ENCODE measurements around the gene CHFR. TPM values are rescaled to one million over a fixed set of nuclear protein-coding genes. Genes with fewer than 3 reads are reported as not detected.

The CHFR gene
- total RNA-seq, 2 experiments from 2014 or later = 38.2 to 55.9 TPM

DNA sequence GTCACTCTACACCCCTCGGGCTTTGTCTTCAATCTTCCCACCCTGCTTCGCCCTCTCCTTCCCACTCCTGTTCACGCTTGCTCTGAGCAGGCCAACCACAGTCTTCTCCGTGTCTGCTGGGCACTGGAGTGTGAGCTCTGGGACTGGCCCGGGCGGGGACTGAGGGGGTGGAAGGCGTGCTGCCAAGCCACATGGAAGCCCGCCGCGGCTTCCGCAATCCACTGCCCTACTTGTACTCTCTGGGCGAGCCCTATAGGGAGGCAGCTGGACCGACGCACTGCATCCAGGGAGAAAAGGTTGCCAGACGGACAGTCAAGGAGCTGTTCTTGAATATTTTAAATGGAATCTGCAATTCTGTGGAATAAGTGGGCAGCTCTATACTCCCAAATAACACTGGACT lies 83.5 kb downstream of the CHFR start:
- no TSS peak for BruUV-seq (replicated peaks)
- Histone ChIP-seq H3K27ac (ENCODE audit: low read depth, low read length, poor library complexity, severe bottlenecking) (no peak overlapping the region), H3K4me1 (ENCODE audit: insufficient read depth, low read length, poor library complexity, severe bottlenecking) (no peaks in the 10 kb centered on the region), H2AFZ (ENCODE audit: low read length) (no peak overlapping the region), H3K9me2 (ENCODE audit: insufficient read depth, low read length) (no peaks in the 10 kb centered on the region), H3K4me2 (ENCODE audit: low read length) (no peak overlapping the region), H3K36me3 (ENCODE audit: insufficient read depth, low read length) (peaks cover 89% of the 10 kb centered on the region), H3K79me2 (ENCODE audit: insufficient read depth, low read depth, low read length) (peaks cover 11% of the 10 kb centered on the region; the same call in 1 of the 2 replicates), H3K9me3 (ENCODE audit: low read length) (no peaks in the 10 kb centered on the region), H3K4me3 (ENCODE audit: low read depth, low read length, poor library complexity, severe bottlenecking) (no peak overlapping the region), H4K20me1 (ENCODE audit: insufficient read depth, low read length) (no peaks in the 10 kb centered on the region)
- CTCF ChIA-PET (ENCODE audit: unreplicated experiment) = no interaction called here
- POLR2A ChIA-PET = no interaction called here
- TF ChIP-seq CTCF (conservative IDR thresholded peaks at IDR 0.05; ENCODE audit: low read length) (no peak), EZH2phosphoT487 (IDR thresholded peaks at IDR 0.05; ENCODE audit: borderline replicate concordance, low read depth, low read length) (no peak)
- intact Hi-C loops (cut with micrococcal nuclease; ENCODE audit: unreplicated experiment) = no loop called here
- no peak for DNase-seq (ENCODE audit: low spot score)

DNA sequence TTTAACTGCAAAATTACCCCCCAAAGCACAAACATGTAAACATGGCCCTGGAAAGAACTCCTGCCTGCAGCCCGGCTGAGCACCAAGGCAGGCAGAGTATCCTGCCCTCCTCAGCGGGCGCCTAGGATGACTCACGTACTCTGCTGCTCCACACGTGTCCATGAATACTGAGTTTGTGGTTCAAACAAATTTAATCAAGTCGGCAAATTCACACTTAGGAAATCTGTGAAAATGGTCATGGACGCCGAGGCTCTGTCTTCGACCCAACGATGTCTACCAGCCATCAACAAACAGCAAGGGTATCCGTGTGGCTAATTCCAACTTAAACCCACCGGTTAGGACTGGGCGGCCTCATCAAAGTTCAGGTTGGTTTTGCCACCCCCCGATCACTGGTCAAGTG lies 84.3 kb downstream of the CHFR start:
- Histone ChIP-seq H3K79me2 (ENCODE audit: insufficient read depth, low read depth, low read length) (peaks cover 11% of the 10 kb centered on the region; the same call in 1 of the 2 replicates), H3K9me3 (ENCODE audit: low read length) (no peaks in the 10 kb centered on the region), H3K27ac (ENCODE audit: low read depth, low read length, poor library complexity, severe bottlenecking) (no peak overlapping the region), H3K9me2 (ENCODE audit: insufficient read depth, low read length) (no peaks in the 10 kb centered on the region), H3K4me3 (ENCODE audit: low read depth, low read length, poor library complexity, severe bottlenecking) (no peak overlapping the region), H4K20me1 (ENCODE audit: insufficient read depth, low read length) (no peaks in the 10 kb centered on the region), H2AFZ (ENCODE audit: low read length) (no peak overlapping the region), H3K36me3 (ENCODE audit: insufficient read depth, low read length) (peaks cover 88% of the 10 kb centered on the region), H3K4me2 (ENCODE audit: low read length) (no peak overlapping the region), H3K4me1 (ENCODE audit: insufficient read depth, low read length, poor library complexity, severe bottlenecking) (no peaks in the 10 kb centered on the region)
- ChIA-PET CTCF (ENCODE audit: unreplicated experiment) (no interaction called here), POLR2A (no interaction called here)
- TF ChIP-seq CTCF (conservative IDR thresholded peaks at IDR 0.05; ENCODE audit: low read length) (no peak), EZH2phosphoT487 (IDR thresholded peaks at IDR 0.05; ENCODE audit: borderline replicate concordance, low read depth, low read length) (no peak)
- intact Hi-C loops (cut with micrococcal nuclease; ENCODE audit: unreplicated experiment) = no loop called here
- BruUV-seq (replicated peaks) = no TSS peak
- no peak for DNase-seq (ENCODE audit: low spot score)

DNA sequence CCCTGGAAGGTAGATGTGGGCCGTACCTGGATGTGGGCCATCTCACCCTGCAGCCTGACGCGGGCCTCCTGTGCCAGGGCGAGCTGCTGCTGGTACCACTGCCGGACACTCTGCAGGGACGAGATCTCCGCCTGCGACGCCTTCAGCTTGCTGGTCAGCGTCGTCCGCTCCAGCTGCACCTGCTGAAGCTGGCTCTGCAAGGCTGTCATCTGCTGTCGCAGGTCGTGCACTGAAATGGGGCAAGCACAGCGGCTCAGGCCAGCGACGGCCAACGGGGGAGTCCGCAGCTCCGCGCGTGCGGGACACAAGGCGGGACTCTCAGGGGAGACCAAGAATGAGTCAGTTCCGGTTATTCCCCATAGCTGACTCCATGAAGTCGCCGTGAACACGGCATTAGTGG lies 85.7 kb downstream of the CHFR start:
- intact Hi-C loops (cut with micrococcal nuclease; ENCODE audit: unreplicated experiment) = no loop called here
- H3K36me3 ChIP-seq (ENCODE audit: insufficient read depth, low read length) = peaks cover 88% of the 10 kb centered on the region

More for the DNA sequence above, 85.7 kb downstream of the CHFR start:
- H3K4me3 ChIP-seq (ENCODE audit: low read depth, low read length, poor library complexity, severe bottlenecking) = no peak overlapping the region
- H3K4me2 ChIP-seq (ENCODE audit: low read length) = no peak overlapping the region
- peaks cover 8% of the 10 kb centered on the region; the same call in 1 of the 2 replicates for H3K79me2 ChIP-seq (ENCODE audit: insufficient read depth, low read depth, low read length)
- H3K9me3 ChIP-seq (ENCODE audit: low read length) = no peaks in the 10 kb centered on the region
- DNase-seq (ENCODE audit: low spot score) = no peak
- no peak overlapping the region for H2AFZ ChIP-seq (ENCODE audit: low read length)
- BruUV-seq (replicated peaks) = no TSS peak
- H3K4me1 ChIP-seq (ENCODE audit: insufficient read depth, low read length, poor library complexity, severe bottlenecking) = no peaks in the 10 kb centered on the region
- TF ChIP-seq EZH2phosphoT487 (IDR thresholded peaks at IDR 0.05; ENCODE audit: borderline replicate concordance, low read depth, low read length) (no peak), CTCF (conservative IDR thresholded peaks at IDR 0.05; ENCODE audit: low read length) (no peak)
- H4K20me1 ChIP-seq (ENCODE audit: insufficient read depth, low read length) = no peaks in the 10 kb centered on the region
- CTCF ChIA-PET (ENCODE audit: unreplicated experiment) = no interaction called here
- H3K9me2 ChIP-seq (ENCODE audit: insufficient read depth, low read length) = no peaks in the 10 kb centered on the region
- no peak overlapping the region for H3K27ac ChIP-seq (ENCODE audit: low read depth, low read length, poor library complexity, severe bottlenecking)
- POLR2A ChIA-PET = no interaction called here
